HG03064 (cell line): ENCODE data around the gene NWD2.

ENCODE experiments used
- ATAC-seq: cut with Tn5 transposase; IDR thresholded peaks from one replicate; pipeline ENCODE4 v1.9.1; 2021; ENCODE audit warnings: low read depth; ENCODE audit not compliant: unreplicated experiment

Gene NWD2

GRCh38 chr4:37438564-37439279 is 194.2 kb downstream of the NWD2 start:
- no peak for ATAC-seq

GRCh38 chr4:37439809-37440474 is 195.4 kb downstream of the NWD2 start:
- no peak for ATAC-seq

GRCh38 chr4:37440501-37440900 is 196.0 kb downstream of the NWD2 start:
- ATAC-seq, result no peak

- ATAC-seq, result no peak
Measured at GRCh38 chr4:37441231-37442061, 196.9 kb downstream of the NWD2 start.

- ATAC-seq, result no peak
Measured at GRCh38 chr4:37442062-37442323, 197.4 kb downstream of the NWD2 start.

- ATAC-seq, result no peak
Measured at GRCh38 chr4:37443137-37443536, 198.6 kb downstream of the NWD2 start.

GRCh38 chr4:37445023-37445422 is 200.5 kb downstream of the NWD2 start:
- no peak for ATAC-seq

- no peak for ATAC-seq
Measured at GRCh38 chr4:37446016-37446415, 201.5 kb downstream of the NWD2 start.

GRCh38 chr4:37447886-37448285 is 203.3 kb downstream of the NWD2 start:
- no peak for ATAC-seq

GRCh38 chr4:37450309-37450708 is 205.8 kb downstream of the NWD2 start:
- no peak for ATAC-seq

- no peak for ATAC-seq
Measured at GRCh38 chr4:37450911-37451310, 206.4 kb downstream of the NWD2 start.

GRCh38 chr4:37451656-37452055 is 207.1 kb downstream of the NWD2 start:
- no peak for ATAC-seq

- peak; percentile 49 for ATAC-seq
Measured at GRCh38 chr4:37452952-37453280, 208.4 kb downstream of the NWD2 start.

GRCh38 chr4:37453281-37453998 is 208.9 kb downstream of the NWD2 start:
- peak; percentile 64 for ATAC-seq

- ATAC-seq, result no peak
Measured at GRCh38 chr4:37453999-37454800, 209.7 kb downstream of the NWD2 start.

GRCh38 chr4:37455301-37456131 is 211.0 kb downstream of the NWD2 start:
- no peak for ATAC-seq

- no peak for ATAC-seq
Measured at GRCh38 chr4:37461801-37462200, 217.3 kb downstream of the NWD2 start.

GRCh38 chr4:37463033-37463856 is 218.7 kb downstream of the NWD2 start:
- ATAC-seq, result no peak
